HFFc6 (cell line): ENCODE data around the gene TEAD4. TPM values are rescaled to one million over a fixed set of nuclear protein-coding genes. Genes with fewer than 3 reads are reported as not detected.

Source experiments
- DNase-seq: peaks from one replicate; pipeline ENCODE4 v3.0.0-alpha.2; 2018
- H3K27ac Mint-ChIP-seq: 2 replicates; pipeline ENCODE4 v1.8.0; 2020; ENCODE audit warnings: mild to moderate bottlenecking, mixed read lengths
- H3K27me3 Mint-ChIP-seq: 2 replicates; pipeline ENCODE4 v1.8.0; 2021; ENCODE audit warnings: mild to moderate bottlenecking, moderate library complexity, mixed read lengths; ENCODE audit not compliant: insufficient read depth
- H3K36me3 Mint-ChIP-seq: 2 replicates; pipeline ENCODE4 v1.8.0; 2021; ENCODE audit warnings: low read depth, mixed read lengths
- H3K4me1 Mint-ChIP-seq: 2 replicates; pipeline ENCODE4 v1.8.0; 2020; ENCODE audit warnings: low read depth, mixed read lengths
- H3K4me3 Mint-ChIP-seq: 2 replicates; pipeline ENCODE4 v1.8.0; 2020; ENCODE audit warnings: mild to moderate bottlenecking, moderate library complexity, mixed read lengths
- H3K9me3 Mint-ChIP-seq: 2 replicates; pipeline ENCODE4 v1.8.0; 2020; ENCODE audit warnings: mild to moderate bottlenecking, mixed read lengths
- CTCF ChIP-seq: fragments of 200-600 bp; sonication (generic); IDR thresholded peaks from 2 replicates; pipeline ENCODE4 v1.5.0; 2021; ENCODE audit warnings: antibody characterized with exemption, mild to moderate bottlenecking
- total RNA-seq, 6 experiments: library from RNA; stranded (reverse); fragmentation: NEBNext Ultra II Directional; extraction: Animal tissue kit (Norgen Biotek cat#: 25700); gene quantifications; 2 replicates in 1 of 6; 3 replicates in 5 of 6; pipeline ENCODE4 v1.2.3, GENCODE V29; 2021

The TEAD4 gene
- total RNA-seq, 6 experiments from 2014 or later = 22.2 to 26.2 (median 24.7) TPM

- no peak overlapping the region for H3K27ac Mint-ChIP-seq
- H3K4me1 Mint-ChIP-seq = peaks cover 12% of the 10 kb centered on the region; the same call in 1 of the 2 replicates
- no peaks in the 10 kb centered on the region for H3K9me3 Mint-ChIP-seq
- H3K36me3 Mint-ChIP-seq = no peaks in the 10 kb centered on the region
- H3K27me3 Mint-ChIP-seq = no peaks in the 10 kb centered on the region
- no peak for DNase-seq
- H3K4me3 Mint-ChIP-seq = no peak overlapping the region
- TF ChIP-seq CTCF = no peak
Measured at GRCh38 chr12:3030821-3031429, 71.7 kb downstream of the TEAD4 start.

GRCh38 chr12:3032161-3032560, 73.0 kb downstream of the TEAD4 start:
- no peaks in the 10 kb centered on the region for H3K9me3 Mint-ChIP-seq
- TF ChIP-seq CTCF = no peak
- H3K27ac Mint-ChIP-seq = no peak overlapping the region
- no peaks in the 10 kb centered on the region for H3K36me3 Mint-ChIP-seq
- H3K4me1 Mint-ChIP-seq = peaks cover 12% of the 10 kb centered on the region; the same call in 1 of the 2 replicates
- no peak overlapping the region for H3K4me3 Mint-ChIP-seq
- H3K27me3 Mint-ChIP-seq = no peaks in the 10 kb centered on the region
- DNase-seq = no peak

- H3K4me3 Mint-ChIP-seq = no peak overlapping the region
- no peaks in the 10 kb centered on the region for H3K36me3 Mint-ChIP-seq
- DNase-seq = no peak
- no peak overlapping the region for H3K27ac Mint-ChIP-seq
- H3K27me3 Mint-ChIP-seq = no peaks in the 10 kb centered on the region
- TF ChIP-seq CTCF = no peak
- peaks cover 12% of the 10 kb centered on the region; the same call in 1 of the 2 replicates for H3K4me1 Mint-ChIP-seq
- H3K9me3 Mint-ChIP-seq = no peaks in the 10 kb centered on the region
Measured at GRCh38 chr12:3032770-3033538, 73.8 kb downstream of the TEAD4 start.

GRCh38 chr12:3033539-3033867, 74.3 kb downstream of the TEAD4 start:
- no peak for TF ChIP-seq CTCF
- no peak for DNase-seq
- H3K27me3 Mint-ChIP-seq = no peaks in the 10 kb centered on the region
- H3K4me3 Mint-ChIP-seq = no peak overlapping the region
- peaks cover 12% of the 10 kb centered on the region; the same call in 1 of the 2 replicates for H3K4me1 Mint-ChIP-seq
- no peaks in the 10 kb centered on the region for H3K9me3 Mint-ChIP-seq
- no peaks in the 10 kb centered on the region for H3K36me3 Mint-ChIP-seq
- no peak overlapping the region for H3K27ac Mint-ChIP-seq

GRCh38 chr12:3034067-3034750, 75.0 kb downstream of the TEAD4 start:
- peaks cover 12% of the 10 kb centered on the region; the same call in 1 of the 2 replicates for H3K4me1 Mint-ChIP-seq
- no peaks in the 10 kb centered on the region for H3K36me3 Mint-ChIP-seq
- peak; percentile 80 for TF ChIP-seq CTCF
- peak; percentile 54 for DNase-seq
- no peak overlapping the region for H3K27ac Mint-ChIP-seq
- no peak overlapping the region for H3K4me3 Mint-ChIP-seq
- H3K27me3 Mint-ChIP-seq = no peaks in the 10 kb centered on the region
- H3K9me3 Mint-ChIP-seq = no peaks in the 10 kb centered on the region
